NCI-H345 treated with DMSO at 0.1 percent for 48 hours (cell line): ENCODE results near the gene SLC27A1.
"Not testable (repeated sequence)": the region's sequence is repeated elsewhere in the genome, so short reads cannot be mapped to it uniquely, and the experiment has no call there.

Experiments used
- DNase-seq: peaks from one replicate; lab custom pipeline; 2025; ENCODE audit not compliant: unreplicated experiment; lab: John Stamatoyannopoulos, UW

The SLC27A1 gene

GRCh38 chr19:17536955-17537354, 66.6 kb downstream of the SLC27A1 start:
- DNase-seq = no peak

DNA sequence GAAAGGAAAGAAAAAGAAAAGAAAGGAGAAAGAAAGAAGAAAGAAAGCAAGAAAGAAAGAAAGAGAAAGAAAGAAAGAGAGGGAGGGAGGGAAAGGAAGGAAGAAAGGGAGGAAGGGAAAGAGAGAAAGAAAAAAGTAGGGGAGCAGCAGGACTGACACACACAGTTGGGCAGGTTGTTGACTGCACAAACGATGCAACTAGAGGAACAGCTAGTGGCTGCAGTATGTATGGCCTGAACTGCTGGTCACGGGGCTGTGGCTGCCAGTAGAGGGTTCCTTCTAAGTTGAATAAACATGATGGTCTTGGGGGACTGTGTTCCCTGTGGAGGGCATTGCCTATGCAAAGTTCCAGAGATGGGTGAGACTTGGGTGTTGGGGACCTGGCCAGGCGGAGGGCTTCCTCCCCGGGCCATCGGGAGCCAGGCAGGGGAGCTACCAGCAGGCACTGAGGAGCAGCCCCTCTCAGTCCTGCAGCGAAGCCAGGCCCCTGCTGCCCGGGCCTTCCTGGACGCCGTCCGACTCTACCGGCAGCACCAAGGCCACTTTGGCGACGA, 68.4 kb downstream of the SLC27A1 start:
- no peak for DNase-seq

DNA sequence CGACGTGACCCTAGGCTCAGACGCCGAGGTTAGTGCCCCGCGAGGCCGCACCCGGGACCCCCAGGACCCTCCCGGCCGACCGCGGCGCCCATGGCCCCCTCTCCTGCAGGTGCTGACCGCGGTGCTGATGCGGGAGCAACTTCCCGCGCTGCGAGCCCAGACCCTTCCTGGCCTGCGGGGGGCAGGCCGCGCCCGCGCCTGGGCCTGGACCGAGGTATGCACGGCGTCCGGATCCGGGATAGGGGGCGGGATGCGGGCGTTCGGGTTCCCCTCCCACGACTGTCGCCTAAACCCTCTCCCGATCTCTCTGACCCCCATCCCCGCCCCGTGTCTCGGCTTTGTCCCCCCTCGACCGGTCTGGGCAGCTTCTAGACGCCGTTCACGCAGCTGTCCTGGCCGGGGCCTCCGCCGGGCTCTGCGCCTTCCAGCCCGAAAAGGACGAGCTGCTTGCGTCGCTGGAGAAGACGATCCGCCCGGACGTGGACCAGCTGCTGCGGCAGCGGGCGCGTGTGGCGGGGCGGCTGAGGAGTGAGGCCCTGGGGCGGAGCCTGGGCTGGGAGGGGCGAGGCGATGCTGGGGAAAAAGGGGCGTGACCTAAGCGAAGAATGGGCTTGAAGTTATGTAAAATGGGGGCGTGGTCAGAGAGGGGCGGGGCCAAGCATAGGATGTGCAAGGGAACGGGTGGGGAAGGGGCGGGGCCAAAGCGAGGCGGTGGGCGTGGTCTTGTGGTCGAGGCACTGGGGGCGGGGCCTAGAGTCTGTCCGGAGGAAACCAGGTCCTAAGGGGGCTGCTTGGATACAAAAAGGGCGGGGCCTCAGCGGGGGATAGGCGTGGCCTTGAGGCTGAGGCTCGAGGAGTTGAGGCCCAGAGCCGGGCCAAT, 69.2 kb downstream of the SLC27A1 start:
- peak; percentile 72 for DNase-seq

DNA sequence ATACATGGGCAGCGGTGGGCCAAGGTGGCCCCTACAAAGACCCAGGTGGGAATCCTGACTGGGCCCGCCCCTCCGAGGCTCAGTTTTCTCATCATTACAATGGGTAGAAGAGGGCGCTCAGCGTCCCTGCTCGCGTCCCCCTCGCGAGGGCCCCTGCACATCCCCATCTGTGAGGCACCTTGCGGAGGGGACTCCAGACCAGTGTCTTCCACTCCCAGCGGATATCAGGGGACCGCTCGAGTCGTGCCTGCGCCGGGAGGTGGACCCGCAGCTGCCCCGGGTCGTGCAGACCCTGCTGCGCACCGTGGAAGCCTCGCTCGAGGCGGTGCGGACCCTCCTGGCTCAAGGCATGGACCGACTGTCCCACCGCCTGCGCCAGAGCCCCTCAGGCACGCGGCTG, 69.8 kb downstream of the SLC27A1 start:
- no peak for DNase-seq

DNA sequence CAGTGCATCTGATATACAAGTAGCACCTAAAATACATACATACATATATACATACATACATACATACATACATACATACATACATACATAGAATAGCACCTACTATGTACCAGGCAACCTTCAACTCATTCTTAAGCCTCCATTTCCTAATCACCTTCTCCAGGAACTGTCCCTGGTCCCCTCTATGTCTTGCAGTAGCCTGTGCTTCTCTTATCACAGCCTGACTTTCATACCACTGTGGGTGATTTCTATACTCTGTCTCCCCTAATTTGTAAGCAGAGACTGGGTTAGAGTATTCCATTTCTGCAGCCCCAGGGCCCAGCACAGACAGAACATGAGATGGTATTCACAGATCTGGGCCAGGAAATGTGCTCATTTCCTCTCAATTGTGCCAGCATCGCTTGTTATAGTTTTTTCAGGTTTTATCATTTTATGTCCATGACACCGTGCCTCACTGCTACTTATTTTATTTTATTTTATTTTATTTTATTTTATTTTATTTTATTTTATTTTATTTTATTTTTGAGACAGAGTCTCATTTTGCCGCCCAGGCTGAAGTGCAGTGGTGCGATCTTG, 70.9 kb downstream of the SLC27A1 start:
- no peak for DNase-seq

DNA sequence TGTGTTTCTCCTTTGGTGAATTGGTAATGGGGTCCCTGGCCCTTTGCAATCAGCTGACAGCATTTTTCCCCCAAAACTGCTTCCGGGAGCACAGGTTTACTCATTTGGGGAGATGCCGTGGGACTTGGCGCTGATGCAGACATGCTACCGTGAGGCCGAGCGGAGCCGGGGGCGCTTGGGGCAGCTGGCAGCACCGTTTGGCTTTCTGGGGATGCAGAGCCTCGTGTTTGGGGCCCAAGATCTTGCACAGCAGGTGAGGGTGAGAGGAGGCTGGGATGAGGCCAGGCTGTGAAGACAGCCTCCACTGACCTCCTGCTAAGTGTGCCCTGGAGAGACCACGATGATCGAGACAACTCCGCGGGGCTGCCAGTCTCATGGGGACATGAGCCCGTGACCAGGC, 71.7 kb downstream of the SLC27A1 start:
- no peak for DNase-seq

GRCh38 chr19:17542793-17543582, 72.7 kb downstream of the SLC27A1 start:
- DNase-seq = no peak

DNA sequence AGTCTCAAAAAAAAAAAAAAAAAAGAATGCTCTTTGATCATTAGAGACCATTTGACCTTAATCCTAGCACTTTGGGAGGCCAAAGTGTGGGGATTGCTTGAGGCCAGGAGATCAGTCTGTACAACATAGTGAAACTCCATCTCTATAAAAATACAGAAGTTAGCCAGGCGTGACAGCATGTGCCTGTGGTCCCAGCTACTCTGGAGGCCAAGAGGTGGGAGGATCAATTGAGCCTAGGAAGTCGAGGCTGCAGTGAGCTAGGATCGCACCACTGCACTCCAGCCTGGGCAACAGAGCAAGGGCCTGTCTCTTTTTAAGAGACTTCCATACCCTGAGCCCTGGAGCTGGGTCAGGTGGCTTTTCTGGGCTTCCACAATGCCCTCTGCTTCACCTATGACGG, 73.7 kb downstream of the SLC27A1 start:
- DNase-seq = no peak

DNA sequence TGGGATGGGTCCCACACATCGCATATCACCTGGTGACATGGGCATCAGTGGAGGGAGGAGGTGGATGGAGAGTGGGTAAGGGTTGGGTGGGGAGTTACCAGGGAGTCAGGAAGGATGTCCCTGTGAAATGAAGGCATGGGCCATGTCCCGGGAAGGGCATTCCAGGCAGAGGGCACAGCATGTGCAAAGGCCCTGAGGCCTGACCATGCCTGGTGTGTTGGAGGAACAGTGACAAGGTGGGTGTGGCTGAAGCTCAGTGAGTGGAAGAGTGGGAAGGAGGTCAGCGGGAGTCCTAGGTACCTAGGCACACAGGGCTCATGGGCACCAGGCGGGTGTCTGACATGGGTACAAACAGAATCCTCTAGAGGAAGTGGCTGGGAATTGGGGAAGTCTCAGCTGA, 74.1 kb downstream of the SLC27A1 start:
- DNase-seq = no peak

- DNase-seq = no peak
Observed at GRCh38 chr19:17548145-17548544, 77.8 kb downstream of the SLC27A1 start.

GRCh38 chr19:17549085-17549740, 78.9 kb downstream of the SLC27A1 start:
- no peak for DNase-seq

GRCh38 chr19:17550076-17550667, 79.8 kb downstream of the SLC27A1 start:
- DNase-seq = no peak

DNA sequence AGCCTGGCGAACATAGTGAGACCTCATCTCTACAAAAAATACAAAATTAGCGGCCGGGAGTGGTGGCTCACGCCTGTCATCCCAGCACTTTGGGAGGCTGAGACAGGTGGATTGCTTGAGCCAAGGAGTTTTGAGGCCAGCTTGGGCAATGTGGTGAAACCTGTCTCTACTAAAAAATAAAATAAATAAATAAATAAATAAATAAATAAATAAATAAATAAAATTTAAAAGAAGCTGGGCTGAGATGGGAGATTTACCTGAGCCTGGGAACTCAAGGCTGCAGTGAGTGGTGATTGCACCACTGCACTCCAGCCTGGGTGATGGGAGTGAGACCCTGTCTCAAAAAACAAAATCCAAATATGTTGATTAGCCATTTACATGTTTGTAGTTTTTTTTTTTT, 82.4 kb downstream of the SLC27A1 start:
- not testable (repeated sequence) for DNase-seq

GRCh38 chr19:17553256-17553655, 82.9 kb downstream of the SLC27A1 start:
- no peak for DNase-seq

DNA sequence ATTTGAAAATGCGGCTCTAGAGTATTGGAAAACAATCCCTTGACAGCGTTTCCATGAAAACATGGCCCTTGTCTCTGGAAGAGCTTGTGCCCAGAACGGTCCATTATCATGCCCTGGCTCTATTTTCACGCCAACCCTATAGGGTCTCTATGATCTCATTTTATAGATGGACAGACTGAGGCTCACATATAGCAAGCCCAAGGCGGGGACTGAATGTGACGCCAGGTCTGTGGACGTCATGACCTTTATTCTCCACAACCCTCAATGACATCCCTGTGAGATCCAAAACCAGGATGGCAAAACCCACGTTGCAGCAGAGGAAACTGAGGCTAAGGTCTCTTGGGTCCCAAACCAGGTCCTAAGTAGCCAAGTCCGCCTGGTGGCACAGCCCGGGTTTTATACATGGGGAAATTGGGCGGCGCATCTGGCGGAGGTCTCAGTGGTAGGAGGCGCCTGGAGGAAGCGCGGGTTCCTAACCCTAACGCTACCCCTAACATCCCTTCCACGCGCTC, 84.7 kb downstream of the SLC27A1 start:
- DNase-seq = no peak

- peak; percentile 89 for DNase-seq
Observed at GRCh38 chr19:17555480-17555928, 85.2 kb downstream of the SLC27A1 start, which contains the start of gene COLGALT1. Gene COLGALT1, plus strand, starts transcription at chr19:17555649. Its CDS starts 65 bp downstream, at chr19:17555714.
